CD4-positive, alpha-beta T cell treated with Interleukin-1 beta for 1 hour (primary cell): ENCODE results near the gene ITM2C.

Experiments
- DNase-seq, 2 donors: peaks; one replicate each; pipeline ENCODE4 v3.0.0-alpha.2; 2020 to 2022

Gene ITM2C, protein sequence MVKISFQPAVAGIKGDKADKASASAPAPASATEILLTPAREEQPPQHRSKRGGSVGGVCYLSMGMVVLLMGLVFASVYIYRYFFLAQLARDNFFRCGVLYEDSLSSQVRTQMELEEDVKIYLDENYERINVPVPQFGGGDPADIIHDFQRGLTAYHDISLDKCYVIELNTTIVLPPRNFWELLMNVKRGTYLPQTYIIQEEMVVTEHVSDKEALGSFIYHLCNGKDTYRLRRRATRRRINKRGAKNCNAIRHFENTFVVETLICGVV

DNA sequence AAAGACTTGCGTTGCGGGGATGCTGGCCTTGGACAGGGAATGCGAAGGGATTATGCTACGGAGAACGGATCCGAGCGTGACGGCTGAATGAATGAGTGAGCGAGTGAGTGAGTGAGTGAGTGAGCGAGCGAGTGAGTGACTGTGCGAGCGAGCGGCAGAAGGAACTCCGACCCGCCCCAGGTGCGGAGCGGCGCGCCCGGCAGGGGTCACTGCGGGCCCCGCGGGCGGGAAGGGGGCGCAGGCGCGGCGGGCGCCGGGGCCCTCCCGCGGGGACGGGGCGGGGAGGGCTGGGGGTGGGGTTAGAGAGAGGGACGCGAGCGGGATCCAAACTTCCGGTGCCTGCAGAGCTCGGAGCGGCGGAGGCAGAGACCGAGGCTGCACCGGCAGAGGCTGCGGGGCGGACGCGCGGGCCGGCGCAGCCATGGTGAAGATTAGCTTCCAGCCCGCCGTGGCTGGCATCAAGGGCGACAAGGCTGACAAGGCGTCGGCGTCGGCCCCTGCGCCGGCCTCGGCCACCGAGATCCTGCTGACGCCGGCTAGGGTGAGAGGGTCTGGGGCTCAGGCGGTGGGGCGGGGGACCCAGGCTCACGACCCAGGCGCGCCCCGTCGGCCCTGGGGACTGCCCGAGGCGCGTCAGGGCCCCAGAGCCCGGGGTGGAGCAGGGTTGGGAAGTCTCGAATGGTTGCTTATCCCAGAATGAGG lies at the start of gene ITM2C:
Gene ITM2C, plus strand, starts transcription at position 338 of the 702 bp plus-strand sequence. Its CDS starts 84 bp downstream, at position 422.
- DNase-seq = peak; percentile 74

DNA sequence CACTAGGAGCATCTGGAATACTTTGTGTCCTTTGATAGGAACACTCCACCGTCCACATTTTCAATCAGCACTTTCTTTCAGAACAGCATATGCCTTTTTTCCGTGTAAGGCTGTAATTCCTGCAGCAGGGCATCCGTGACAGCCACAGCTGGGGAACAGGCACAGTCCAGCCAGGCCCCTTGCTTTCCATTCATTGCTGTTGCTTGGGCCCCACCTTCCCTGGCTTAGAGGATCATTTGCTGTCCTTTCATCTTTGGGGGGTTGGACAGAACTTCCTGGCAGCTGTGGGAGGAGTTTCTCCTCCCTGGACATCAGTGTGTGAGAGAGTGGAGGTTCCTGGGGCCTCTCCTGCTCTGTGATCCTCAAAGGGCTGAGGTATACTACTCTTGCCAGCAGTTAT lies 49.7 kb upstream of the ITM2C start:
- no peak for DNase-seq

DNA sequence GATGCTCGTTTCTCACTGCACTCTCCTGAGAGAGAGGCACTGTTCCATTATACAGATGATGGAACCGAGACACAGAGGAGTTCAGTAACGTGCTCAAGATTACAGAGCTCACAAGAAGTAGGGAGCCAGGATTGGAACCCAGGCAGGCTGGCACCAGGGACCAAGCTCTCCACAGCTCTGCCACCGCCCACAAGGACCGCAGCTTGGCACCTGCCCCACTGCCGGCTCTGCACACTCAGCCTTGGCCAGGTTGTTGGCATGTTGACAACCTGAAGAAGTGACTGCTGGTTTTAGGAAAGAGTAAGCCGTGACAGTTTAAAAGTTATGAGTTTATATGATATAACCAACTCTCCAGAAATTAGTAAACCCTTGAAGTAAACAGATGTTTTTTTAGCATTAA lies 48.0 kb upstream of the ITM2C start:
- no peak for DNase-seq

DNA sequence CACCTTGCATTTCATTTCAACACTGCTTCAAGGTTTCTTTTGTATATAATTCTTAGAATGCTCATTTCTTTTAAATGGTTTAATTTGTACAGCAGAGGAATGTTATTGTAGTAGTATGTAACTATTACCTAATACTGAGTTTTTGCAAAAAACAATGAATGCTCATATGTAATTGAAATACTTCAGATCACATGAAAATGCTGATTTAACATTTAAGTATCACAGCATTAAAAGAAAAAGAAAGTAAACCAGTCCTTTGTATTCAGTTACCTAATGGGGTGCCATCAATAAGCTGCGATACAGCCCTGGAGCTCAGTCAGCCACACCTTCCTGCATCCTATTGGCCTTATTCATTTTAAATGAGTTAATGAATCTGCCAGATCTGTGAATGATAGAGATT lies 45.3 kb upstream of the ITM2C start:
- DNase-seq = no peak

DNA sequence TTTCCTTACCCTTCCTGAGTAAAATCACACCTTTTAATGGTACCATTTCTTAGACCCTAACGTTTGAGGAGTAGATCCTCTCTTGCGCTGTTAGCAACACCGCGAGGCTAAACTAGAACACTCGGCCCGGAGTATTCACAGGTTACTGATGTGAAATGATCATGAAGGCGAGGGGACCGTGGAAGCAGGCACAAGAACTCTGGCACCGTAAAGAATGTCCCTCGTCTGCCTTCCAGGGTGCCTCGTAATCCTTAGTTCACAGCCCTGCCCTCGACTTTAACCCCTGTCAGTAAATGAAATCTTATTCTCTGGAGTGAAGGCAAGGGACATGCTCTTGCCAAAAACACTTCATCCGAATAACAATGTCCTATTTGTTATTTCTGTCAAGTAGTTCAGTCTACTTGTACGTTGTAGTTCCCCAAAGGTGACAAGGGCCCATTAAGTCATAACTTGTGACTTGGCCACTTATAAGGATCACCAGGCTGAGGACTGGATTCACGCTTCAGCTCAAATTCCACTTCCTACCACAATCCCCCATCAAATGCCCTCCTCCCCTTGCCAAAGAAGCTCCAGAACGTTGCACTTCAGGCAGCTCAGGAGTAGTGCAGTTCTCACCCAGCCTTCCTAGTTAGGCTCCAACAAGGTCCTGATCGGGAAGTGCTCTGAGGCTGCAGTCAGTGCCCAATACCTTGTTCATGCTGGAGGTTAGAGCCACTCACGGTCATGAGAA lies 43.3 kb upstream of the ITM2C start:
- DNase-seq = no peak

DNA sequence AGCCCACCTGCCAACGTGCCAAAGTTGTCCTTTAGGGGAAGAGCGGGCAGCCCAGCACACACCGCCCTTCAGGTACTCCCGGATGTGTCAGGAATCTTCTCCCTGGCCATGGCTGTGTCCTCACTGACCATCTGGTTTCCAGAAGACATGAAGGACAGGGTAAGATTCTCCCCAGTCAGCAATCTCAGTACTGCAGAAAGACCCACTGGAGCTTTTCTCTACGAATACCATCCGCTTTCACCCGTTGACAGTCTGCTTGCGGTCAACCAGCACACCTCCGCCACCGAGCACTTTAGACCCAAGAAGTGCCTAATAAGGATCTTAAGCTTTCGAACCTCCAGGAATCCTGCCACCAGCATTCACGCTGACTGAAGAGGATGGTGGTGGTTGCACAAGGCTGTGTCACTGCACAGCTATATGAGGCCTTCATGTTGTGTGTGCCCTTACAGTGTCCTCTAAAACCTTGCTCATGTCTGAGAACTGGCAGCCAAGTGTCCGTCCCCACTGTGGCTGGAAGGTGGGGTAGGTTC lies 42.7 kb upstream of the ITM2C start:
- DNase-seq = no peak

DNA sequence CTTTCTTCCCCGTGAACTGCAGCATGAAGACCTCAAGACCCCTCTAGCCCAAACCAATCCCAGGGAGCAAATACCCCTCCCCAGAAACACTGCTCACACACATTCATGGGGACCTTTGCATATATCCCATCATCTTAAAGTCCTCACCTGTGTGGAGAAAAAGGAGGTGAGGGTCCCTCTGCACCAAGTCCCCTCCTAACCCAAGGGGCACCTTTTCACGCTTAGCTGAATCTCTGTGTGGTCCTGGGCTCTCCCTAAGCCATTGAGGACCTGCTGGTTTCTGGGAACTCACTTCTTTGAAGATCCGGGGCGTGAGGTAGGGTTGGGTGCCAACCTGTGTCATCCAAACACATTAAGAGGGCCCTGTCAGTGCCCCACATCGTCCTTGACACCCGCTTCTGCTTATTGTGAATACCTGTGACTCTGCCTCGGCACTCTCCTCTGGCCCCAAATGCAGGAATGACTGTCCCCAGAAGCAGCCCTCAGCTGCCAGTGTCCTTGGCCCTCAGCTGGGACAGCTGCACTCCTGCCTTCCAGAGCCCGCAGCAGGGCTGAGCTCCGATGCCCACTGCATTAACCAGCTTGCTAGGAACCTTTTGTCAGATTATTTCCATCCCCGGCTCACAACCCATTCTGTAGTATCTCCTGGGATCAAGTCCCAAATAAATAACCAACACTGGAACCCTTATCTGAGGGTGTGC lies 41.3 kb upstream of the ITM2C start:
- DNase-seq = no peak

DNA sequence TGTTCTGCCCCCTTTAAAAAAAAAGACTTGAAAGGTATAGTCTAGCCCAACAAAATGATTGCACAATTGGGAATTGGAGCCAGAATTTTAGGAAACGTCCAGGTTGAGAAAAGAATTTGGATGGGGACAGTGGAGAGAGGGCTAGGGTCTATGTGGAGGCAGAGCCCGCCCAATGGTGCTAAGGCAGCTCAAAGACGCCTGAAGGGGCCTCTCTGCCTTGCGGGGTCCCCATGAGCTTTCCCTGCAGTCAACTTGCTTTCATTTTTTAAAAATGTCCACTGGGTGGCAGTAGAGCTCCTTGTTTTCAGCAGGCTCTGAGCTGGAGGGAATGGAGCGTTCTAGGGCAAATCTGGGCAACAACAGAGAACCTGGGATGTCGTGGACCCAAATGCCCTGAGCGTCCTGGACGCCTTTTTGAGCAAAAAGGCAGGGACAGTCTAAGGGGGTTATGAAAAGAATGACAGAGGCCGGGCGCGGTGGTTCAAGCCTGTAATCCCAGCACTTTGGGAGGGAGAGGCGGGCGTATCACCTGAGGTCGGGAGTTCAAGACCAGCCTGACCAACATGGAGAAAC lies 40.2 kb upstream of the ITM2C start:
- DNase-seq = peak; percentile 52 to 80

DNA sequence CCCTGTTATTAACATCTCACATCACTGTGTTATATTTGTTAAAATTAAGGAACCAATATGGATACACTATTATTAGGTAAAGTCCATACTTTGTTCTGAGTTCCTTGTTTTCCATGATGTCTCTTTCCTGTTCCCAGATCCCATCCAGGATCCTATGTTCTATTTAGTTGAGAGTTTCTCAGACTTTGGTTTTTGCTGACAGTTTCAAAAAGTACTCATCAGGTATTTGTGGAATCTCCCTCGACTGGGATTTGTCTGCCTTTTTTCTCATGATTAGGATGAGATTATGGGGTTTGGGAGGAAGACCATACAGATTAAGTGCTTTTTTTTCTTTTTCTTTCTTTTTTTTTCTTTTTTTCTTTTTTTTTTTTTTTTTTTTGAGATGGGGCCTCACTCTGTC lies 39.4 kb upstream of the ITM2C start:
- DNase-seq = no peak

DNA sequence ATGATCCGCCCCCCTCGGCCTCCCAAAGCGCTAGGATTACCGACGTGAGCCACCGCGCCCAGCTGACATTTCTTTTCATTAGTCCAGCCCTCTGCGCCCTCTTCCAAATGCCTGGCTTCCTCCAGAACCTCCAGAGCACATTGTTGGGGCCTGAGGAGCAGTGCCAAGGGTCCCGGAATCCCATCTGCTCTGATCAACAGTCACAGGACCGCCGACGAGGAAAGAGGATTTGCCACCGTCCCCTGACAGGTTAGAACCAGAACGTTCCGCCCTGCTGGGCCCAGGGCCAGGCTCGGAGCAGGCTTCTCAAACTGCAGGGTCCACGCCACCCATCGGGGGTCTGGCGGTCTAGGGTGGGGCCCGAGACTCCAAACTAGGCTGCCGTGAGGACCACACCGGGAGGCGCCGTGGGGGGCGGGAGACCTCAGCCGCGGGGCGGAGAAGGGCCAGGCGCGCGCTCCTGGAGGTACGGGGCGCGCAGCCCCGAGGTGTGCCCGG lies 36.9 kb upstream of the ITM2C start:
- no peak for DNase-seq

DNA sequence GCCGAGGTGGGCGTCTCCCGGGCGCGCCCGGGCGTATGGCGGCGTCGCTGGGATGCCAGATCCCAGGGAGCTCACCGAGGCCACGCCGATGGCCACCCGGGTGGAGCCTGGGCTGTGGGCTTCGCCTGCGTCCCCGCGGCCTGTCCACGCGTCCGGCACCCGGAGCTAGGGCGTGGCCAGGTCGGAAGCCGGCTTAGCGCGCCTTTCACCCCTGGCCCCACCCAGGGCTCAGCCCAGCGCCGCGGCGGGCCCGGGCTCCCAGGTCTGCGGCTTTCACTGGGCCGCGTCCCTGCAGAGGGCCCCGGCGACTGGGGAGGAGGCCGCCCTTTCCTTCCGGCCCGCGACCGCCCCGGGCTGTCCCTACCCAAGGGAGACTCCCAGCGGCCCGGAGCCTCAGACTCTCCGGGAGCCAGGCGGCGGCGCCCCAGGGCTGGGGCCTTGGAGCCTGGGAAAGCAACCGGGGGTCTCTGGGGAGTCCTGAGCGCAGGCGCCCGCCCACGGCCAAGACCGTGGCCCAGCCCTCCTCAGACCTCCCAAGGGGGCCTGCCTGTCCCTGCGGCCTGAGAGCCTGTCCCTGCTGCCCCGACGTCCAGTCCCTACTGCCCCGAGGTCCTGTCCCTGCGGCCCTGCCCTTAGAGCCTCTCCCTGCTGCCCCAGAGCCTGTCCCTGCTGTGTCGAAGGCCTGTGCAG lies 36.3 kb upstream of the ITM2C start:
- DNase-seq = peak; percentile 3 to 10

DNA sequence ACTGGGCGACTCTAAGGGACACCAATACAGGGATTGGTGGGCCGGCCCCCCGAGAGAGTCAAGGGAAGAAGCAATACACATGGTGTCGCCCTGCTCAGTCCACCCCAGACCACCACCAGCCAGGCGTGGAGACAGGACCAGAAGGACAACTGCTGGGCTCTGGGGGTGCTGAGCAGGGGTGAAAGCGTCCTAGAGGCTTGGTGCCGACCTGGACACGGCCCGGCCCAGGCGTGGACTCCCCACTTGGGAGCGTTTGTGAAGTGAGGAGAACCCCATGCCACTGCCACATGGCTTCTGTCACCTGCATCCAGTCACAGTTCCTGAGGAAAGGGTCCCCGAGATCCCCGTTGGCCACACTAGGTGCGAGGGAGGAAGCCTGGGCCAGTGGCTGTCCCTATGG lies 35.4 kb upstream of the ITM2C start:
- no peak for DNase-seq

DNA sequence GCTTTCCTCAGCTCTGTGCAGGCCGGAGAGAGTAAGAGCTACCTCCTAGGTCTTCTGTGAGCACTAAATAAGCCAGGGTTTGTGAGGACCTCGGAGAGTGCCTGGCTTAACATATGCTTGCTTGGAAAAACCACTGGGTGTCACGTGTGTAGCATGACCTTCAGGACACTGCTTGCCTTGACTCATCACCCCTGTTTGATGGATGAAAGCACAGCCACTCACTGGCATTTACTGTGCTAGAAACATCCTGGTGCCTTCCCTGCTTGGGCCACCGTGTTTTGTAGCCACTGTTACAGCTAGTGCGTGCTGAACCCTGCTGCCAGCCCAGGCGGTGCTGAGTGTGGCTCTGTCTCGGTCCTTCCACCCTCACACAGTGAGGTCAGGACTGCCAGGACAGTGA lies 34.8 kb upstream of the ITM2C start:
- DNase-seq = no peak

DNA sequence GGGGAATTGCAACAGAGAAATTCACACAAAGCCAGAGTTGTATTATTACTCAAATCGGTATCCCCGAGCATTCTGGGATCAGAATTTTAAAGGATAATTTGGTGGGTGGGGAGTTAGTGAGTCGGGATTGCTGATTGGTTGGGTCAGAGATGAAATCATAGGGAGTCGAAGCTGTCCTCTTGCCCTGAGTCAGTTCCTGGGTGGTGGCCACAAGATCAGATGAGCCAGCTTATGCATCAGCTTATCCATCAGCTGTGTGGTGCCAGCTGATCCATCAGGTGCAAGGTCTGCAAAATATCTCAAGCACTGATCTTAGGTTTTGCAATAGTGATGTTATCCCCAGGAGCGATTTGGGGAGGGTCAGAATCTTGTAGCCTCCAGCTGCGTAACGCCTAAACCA lies 34.3 kb upstream of the ITM2C start:
- DNase-seq = no peak

DNA sequence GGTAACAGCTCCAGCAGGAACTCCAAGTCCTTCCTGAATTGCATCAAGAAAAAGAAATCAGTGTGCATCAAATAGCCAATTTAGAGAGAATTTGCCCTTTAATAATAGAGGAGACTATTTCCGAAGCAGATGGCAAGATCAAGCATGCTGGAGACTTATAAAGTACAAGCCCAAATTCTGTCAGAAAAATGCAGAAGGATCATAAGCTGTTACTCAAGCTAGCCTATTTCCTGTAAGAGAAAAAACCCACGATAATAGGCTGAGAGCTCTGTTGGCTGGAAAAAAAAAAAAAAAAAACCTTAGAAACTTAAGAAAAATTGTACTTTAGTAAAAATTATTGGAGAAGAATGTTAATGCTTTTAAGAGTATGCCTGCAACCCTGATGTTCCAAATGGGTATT lies 24.4 kb upstream of the ITM2C start:
- DNase-seq = no peak

DNA sequence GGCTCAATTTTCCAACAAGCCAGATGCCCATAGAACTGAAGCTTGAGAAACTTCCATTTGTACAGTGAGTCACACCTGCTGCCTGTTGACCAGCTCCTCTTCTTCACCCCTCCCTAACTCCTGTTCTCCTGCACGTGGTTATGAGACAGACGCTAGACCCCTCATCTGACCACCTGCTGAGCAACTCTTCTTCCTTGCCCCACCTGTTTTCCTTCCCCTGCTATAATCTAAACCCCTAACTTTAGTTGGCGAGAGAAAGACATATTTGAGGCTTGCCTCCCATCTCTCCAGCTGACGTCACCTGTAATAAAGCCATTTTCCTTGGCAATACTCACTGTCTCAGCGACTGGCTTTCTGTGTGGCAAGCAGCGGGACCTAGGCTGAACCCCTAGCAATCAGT lies 22.3 kb upstream of the ITM2C start:
- DNase-seq = no peak

DNA sequence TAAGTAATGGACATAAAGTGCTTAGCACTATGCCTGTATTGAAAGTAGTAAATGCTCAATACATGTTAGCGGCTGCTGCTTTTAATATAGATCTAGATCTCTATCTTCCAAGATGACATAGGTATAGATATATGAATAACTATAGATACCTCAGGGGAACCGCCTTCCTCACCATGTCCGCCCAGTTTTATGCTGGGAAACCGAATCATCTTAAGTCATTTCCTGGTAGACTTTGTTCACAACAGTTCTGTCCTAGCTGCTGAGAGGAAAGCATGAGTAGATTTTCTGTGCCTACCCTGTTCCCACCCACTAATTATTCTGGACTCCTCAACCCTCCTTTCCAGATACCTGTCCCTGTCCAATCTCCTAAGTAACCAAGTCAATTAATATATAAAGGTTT lies 21.6 kb upstream of the ITM2C start:
- no peak for DNase-seq

DNA sequence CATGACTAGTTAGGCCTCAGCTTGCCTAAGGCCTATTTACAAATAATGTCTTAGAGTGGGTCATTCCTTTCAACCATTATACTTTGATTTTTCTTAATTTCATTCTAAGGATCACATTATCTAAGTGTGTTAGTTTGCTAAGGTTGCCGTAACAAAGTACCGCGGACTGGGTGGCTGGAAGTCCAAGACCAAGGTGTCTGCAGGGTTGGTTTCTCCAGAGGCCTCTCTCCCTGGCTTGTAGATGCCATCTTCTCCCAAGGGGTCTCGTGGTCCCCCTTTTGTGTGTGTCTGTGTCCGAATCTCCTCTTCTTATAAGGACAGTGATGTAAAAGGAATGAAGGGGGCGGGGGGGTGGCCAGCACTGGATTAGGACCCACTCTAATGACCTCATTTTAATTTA lies 18.4 kb upstream of the ITM2C start:
- no peak for DNase-seq

DNA sequence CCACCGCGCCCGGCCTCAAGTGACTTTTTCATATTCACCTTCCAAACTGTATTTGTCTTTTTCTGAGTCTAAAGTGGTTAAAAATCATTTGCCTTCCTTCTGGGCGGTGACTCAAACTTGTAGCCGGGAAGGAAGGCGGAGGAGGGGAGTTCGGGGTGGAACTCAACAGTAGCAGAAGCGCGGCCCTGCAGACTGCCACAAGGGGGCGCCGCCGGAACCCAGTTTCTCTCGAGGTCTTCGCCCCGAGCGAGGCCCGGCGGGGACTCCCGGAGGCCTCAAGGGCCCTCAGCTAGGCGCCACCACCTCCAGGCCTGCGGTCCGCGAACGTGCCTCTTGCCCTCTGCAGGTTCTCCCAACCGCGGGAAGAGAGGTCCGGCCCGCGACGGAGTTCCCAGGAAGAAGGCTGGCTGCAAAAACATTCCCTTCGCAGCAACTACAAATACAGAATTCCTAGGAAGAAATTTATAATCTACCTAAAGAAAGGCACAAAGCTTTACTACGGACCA lies 16.8 kb upstream of the ITM2C start:
- peak; percentile 83 to 84 for DNase-seq

DNA sequence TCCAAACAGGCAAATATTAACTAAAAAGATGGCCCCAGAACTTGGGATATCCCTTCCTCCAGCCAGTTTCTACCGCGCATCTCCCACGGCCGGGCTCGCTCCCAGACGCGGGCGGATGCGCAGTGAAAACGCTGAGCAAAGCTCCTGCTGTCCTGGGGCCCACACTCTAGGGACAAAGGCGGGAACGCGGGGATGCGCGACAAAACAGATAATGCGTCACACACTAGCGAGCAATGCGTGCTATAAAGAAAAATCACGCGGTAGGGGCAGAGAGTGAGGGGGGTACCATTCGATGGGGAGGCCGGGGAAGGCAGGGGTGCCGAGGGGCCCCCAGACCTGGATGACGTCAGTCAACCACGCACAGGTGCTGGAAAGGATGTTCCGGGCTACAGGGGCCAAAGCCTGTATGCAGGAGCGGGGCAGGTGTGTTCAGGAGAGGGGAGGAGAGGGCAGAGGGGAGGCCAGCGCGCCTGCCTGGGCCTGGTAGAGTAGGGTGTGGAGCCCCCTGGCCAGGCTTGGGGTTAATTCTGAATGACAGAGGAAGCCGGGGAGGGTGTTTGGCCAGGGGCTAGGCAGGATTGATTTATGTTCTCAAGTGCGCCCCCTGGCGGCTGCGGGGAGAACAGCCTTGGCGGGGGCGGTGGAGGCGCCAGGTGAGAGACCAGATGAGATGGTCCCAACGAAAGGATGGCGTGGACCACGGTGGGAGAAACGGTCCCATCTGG lies 14.9 kb upstream of the ITM2C start:
- DNase-seq = peak; percentile 61 to 72

DNA sequence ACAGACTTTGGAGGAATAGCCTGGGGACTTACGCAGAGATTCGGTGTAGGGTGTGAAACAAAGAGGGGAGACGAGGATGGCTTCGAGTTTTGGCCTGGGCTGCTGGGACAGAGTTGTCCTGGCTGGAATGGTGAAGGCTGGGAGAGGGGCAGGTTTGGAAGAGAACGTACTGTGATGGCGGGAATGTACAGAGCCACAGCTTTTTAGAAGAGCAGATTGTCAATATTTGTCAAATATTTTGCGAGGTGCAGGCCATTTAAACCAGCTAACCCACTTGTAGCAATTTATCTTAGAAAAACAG lies 14.4 kb upstream of the ITM2C start:
- DNase-seq = no peak
